Measurements from ENCODE around the gene COL4A2. TPM values are rescaled to one million over a fixed set of nuclear protein-coding genes. Genes with fewer than 3 reads are reported as not detected.

The COL4A2 gene
- total RNA-seq, 2 experiments from 2014 or later: not detected

- DNase-seq (no peak), ATAC-seq (no peak)
- Mint-ChIP-seq H3K27me3 (no peaks in the 10 kb centered on the region), H3K4me1 (ENCODE audit: low read depth) (peaks cover 3% of the 10 kb centered on the region), H3K36me3 (ENCODE audit: low read depth) (peaks cover 1% of the 10 kb centered on the region), H3K27ac (no peak overlapping the region), H3K9me3 (no peaks in the 10 kb centered on the region), H3K4me3 (no peak overlapping the region)
- ChIA-PET POLR2A (interaction anchor here (1.2 kb wide), 1 partner anchor 13 kb away, joined by 4 read pairs; no protein-coding TSS in a partner anchor), CTCF (interaction anchor here (1.6 kb wide), 1 partner anchor 85 kb away, joined by 3 read pairs; no protein-coding TSS in a partner anchor)
- intact Hi-C loops (cut with micrococcal nuclease): no loop called here
- TF ChIP-seq, protein P1, sequence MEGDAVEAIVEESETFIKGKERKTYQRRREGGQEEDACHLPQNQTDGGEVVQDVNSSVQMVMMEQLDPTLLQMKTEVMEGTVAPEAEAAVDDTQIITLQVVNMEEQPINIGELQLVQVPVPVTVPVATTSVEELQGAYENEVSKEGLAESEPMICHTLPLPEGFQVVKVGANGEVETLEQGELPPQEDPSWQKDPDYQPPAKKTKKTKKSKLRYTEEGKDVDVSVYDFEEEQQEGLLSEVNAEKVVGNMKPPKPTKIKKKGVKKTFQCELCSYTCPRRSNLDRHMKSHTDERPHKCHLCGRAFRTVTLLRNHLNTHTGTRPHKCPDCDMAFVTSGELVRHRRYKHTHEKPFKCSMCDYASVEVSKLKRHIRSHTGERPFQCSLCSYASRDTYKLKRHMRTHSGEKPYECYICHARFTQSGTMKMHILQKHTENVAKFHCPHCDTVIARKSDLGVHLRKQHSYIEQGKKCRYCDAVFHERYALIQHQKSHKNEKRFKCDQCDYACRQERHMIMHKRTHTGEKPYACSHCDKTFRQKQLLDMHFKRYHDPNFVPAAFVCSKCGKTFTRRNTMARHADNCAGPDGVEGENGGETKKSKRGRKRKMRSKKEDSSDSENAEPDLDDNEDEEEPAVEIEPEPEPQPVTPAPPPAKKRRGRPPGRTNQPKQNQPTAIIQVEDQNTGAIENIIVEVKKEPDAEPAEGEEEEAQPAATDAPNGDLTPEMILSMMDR (IDR thresholded peaks at IDR 0.05): no peak
Measured at GRCh38 chr13:110540871-110541525, 233.9 kb downstream of the COL4A2 start.

DNA sequence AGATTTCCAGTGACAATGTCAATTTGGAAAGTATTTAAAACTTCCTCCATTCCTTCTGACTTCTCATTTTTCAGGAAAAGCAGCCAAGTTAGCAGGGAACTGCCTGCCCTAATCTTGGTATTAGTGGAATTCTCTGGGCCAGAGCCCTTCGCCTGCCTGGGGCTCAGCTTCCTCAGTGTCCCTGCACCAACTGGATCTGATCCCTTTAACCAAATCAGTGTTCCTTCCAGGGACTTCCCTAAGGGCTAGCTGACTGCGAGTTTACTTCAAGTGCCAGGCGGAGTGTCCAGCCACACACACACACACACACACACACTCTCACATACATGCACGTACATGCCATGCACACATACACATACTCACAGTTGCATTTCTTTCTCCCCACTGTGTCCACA, 234.4 kb downstream of the COL4A2 start:
- H3K9me3 Mint-ChIP-seq: no peaks in the 10 kb centered on the region
- H3K27ac Mint-ChIP-seq: no peak overlapping the region
- H3K27me3 Mint-ChIP-seq: no peaks in the 10 kb centered on the region
- intact Hi-C loops (cut with micrococcal nuclease): no loop called here
- no peaks in the 10 kb centered on the region for H3K4me1 Mint-ChIP-seq (ENCODE audit: low read depth)
- CTCF ChIA-PET: no interaction called here
- TF ChIP-seq, protein P1 (IDR thresholded peaks at IDR 0.05): no peak
- POLR2A ChIA-PET: no interaction called here
- ATAC-seq (no peak), DNase-seq (no peak)
- peaks cover 4% of the 10 kb centered on the region for H3K36me3 Mint-ChIP-seq (ENCODE audit: low read depth)
- no peak overlapping the region for H3K4me3 Mint-ChIP-seq

- H3K4me1 Mint-ChIP-seq (ENCODE audit: low read depth): no peaks in the 10 kb centered on the region
- no peak overlapping the region for H3K4me3 Mint-ChIP-seq
- ChIA-PET CTCF (no interaction called here), POLR2A (no interaction called here)
- ATAC-seq: no peak
- intact Hi-C loops (cut with micrococcal nuclease): no loop called here
- TF ChIP-seq, protein P1 (IDR thresholded peaks at IDR 0.05): no peak
- H3K36me3 Mint-ChIP-seq (ENCODE audit: low read depth): peaks cover 4% of the 10 kb centered on the region
- no peaks in the 10 kb centered on the region for H3K9me3 Mint-ChIP-seq
- H3K27ac Mint-ChIP-seq: no peak overlapping the region
- no peak for DNase-seq
- H3K27me3 Mint-ChIP-seq: no peaks in the 10 kb centered on the region
Measured at GRCh38 chr13:110542169-110542796, 235.2 kb downstream of the COL4A2 start.

DNA sequence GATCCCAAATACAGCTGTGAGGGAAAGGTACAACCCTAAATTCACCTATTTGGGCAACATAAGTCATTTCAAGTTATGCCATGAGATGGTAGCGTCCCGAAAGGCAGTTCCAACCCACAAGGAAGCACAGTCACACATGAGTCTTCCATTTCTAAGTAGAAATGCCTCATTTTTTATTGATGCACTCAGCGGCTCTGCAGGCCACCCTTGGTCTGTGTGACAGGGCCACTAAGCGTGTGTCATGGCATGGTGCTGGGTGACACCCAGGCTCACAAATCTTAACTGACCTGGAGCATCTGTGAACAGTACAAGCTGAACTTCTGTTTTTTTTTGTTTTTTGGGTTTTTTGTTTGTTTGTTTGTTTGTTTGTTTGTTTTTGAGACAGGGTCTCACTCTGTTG, 239.3 kb downstream of the COL4A2 start:
- H3K4me1 Mint-ChIP-seq (ENCODE audit: low read depth): no peaks in the 10 kb centered on the region
- H3K9me3 Mint-ChIP-seq: no peaks in the 10 kb centered on the region
- ATAC-seq (no peak), DNase-seq (no peak)
- intact Hi-C loops (cut with micrococcal nuclease): no loop called here
- H3K27ac Mint-ChIP-seq: no peak overlapping the region
- no peaks in the 10 kb centered on the region for H3K27me3 Mint-ChIP-seq
- peaks cover 4% of the 10 kb centered on the region for H3K36me3 Mint-ChIP-seq (ENCODE audit: low read depth)
- TF ChIP-seq, protein P1 (IDR thresholded peaks at IDR 0.05): no peak
- POLR2A ChIA-PET: no interaction called here
- CTCF ChIA-PET: no interaction called here
- H3K4me3 Mint-ChIP-seq: no peak overlapping the region

DNA sequence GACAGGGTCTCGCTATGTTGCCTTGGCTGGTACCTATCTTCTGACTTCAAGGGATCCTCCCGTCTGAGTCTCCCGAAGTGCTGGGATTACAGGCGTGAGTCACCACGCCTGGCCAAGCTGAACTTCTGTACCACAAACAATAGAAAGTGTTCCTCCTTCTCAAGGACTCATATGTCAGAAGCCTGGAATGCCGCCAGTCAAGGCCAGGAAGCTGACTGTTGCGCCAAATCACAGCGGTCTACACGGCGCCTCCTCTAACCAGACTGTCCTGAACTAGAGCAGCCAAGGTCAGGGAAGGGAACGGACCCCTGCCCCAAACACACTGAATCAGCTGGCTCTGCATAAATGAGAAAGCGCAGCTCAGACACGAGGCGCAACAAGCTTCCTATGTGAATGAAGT, 239.8 kb downstream of the COL4A2 start:
- CTCF ChIA-PET: no interaction called here

More for the DNA sequence above, 239.8 kb downstream of the COL4A2 start:
- Mint-ChIP-seq H3K27me3 (no peaks in the 10 kb centered on the region), H3K36me3 (ENCODE audit: low read depth) (peaks cover 4% of the 10 kb centered on the region), H3K4me3 (no peak overlapping the region), H3K27ac (no peak overlapping the region), H3K9me3 (no peaks in the 10 kb centered on the region), H3K4me1 (ENCODE audit: low read depth) (no peaks in the 10 kb centered on the region)
- ATAC-seq (no peak), DNase-seq (no peak)
- TF ChIP-seq, protein P1 (IDR thresholded peaks at IDR 0.05): no peak
- intact Hi-C loops (cut with micrococcal nuclease): no loop called here
- POLR2A ChIA-PET: no interaction called here
